ENCODE results near the gene PPP1R12B.

- TF ChIP-seq CTCF (IDR thresholded peaks at IDR 0.05) (no peak), POLR2A (IDR thresholded peaks at IDR 0.05) (no peak)
These were observed 46.3 kb upstream of the PPP1R12B start for GRCh38 chr1:202302166-202302565.

Data from body of pancreas (tissue), 4 donors.